ENCODE data around the gene DLG3. TPM values are rescaled to one million over a fixed set of nuclear protein-coding genes. Genes with fewer than 3 reads are reported as not detected.

Gene DLG3
- total RNA-seq, 1 experiment from 2014 or later: 7.8 TPM

- peak; percentile 31 for DNase-seq (ENCODE audit: low read depth)
These were observed 6.5 kb upstream of the DLG3 start for GRCh38 chrX:70437921-70438665.

- peak; percentile 74 for DNase-seq (ENCODE audit: low read depth)
These were observed 5.6 kb upstream of the DLG3 start for GRCh38 chrX:70439016-70439415.

GRCh38 chrX:70442224-70442623 is 2.4 kb upstream of the DLG3 start:
- DNase-seq (ENCODE audit: low read depth): no peak

- no peak for DNase-seq (ENCODE audit: low read depth)
These were observed 466 bp downstream of the DLG3 start for GRCh38 chrX:70444946-70445656.

- no peak for DNase-seq (ENCODE audit: low read depth)
These were observed 1.3 kb downstream of the DLG3 start for GRCh38 chrX:70445951-70446350.

- DNase-seq (ENCODE audit: low read depth): no peak
These were observed 2.0 kb downstream of the DLG3 start for GRCh38 chrX:70446380-70447350.

GRCh38 chrX:70449457-70449966 is 4.9 kb downstream of the DLG3 start:
- no peak for DNase-seq (ENCODE audit: low read depth)

GRCh38 chrX:70452143-70452733 is 7.6 kb downstream of the DLG3 start:
- peak; percentile 56 for DNase-seq (ENCODE audit: low read depth)

GRCh38 chrX:70453024-70453618 is 8.5 kb downstream of the DLG3 start:
- no peak for DNase-seq (ENCODE audit: low read depth)

- peak; percentile 32 for DNase-seq (ENCODE audit: low read depth)
These were observed 10.1 kb downstream of the DLG3 start for GRCh38 chrX:70454441-70455365.

- DNase-seq (ENCODE audit: low read depth): no peak
These were observed 10.9 kb downstream of the DLG3 start for GRCh38 chrX:70455366-70456202.

GRCh38 chrX:70456256-70456655 is 11.6 kb downstream of the DLG3 start:
- DNase-seq (ENCODE audit: low read depth): no peak

GRCh38 chrX:70461026-70461425 is 16.4 kb downstream of the DLG3 start:
- DNase-seq (ENCODE audit: low read depth): no peak

GRCh38 chrX:70464051-70464450 is 19.4 kb downstream of the DLG3 start:
- no peak for DNase-seq (ENCODE audit: low read depth)

GRCh38 chrX:70466968-70467367 is 22.3 kb downstream of the DLG3 start:
- DNase-seq (ENCODE audit: low read depth): no peak

- DNase-seq (ENCODE audit: low read depth): no peak
These were observed 24.1 kb downstream of the DLG3 start for GRCh38 chrX:70468709-70469108.

- DNase-seq (ENCODE audit: low read depth): peak; percentile 69
These were observed 26.2 kb downstream of the DLG3 start for GRCh38 chrX:70470850-70471289.

GRCh38 chrX:70476166-70476933 is 31.7 kb downstream of the DLG3 start:
- no peak for DNase-seq (ENCODE audit: low read depth)
